Loucy (cell line): ENCODE data around the gene TNFSF13.

ENCODE experiments used
- H2AFZ ChIP-seq: fragments of 200-600 bp; sonication (generic); 2 replicates; pipeline ENCODE4 v1.6.0; 2016; ENCODE audit warnings: antibody characterized with exemption, mild to moderate bottlenecking, low read length, moderate library complexity
- H3F3A ChIP-seq: fragments of 200-600 bp; 2 replicates; pipeline ENCODE4 v1.6.0; 2016; ENCODE audit warnings: antibody characterized with exemption, low read depth, mild to moderate bottlenecking
- H3K27me3 ChIP-seq: fragments of 200-600 bp; sonication (generic); 2 replicates; pipeline ENCODE4 v1.6.1; 2014; ENCODE audit warnings: low read length, mild to moderate bottlenecking; ENCODE audit not compliant: insufficient read depth, poor library complexity, severe bottlenecking
- H3K36me3 ChIP-seq: fragments of 200-600 bp; sonication (generic); 2 replicates; pipeline ENCODE4 v1.6.1; 2016; ENCODE audit warnings: low read length; ENCODE audit not compliant: insufficient read depth
- H3K4me1 ChIP-seq: fragments of 200-600 bp; sonication (generic); 2 replicates; pipeline ENCODE4 v1.5.1; 2014; ENCODE audit warnings: low read length, mild to moderate bottlenecking; ENCODE audit not compliant: insufficient read depth, poor library complexity, severe bottlenecking
- H3K4me2 ChIP-seq: fragments of 200-600 bp; sonication (generic); 2 replicates; pipeline ENCODE4 v1.6.0; 2014; ENCODE audit warnings: antibody characterized with exemption, low read length, low read depth, mild to moderate bottlenecking; ENCODE audit not compliant: poor library complexity, severe bottlenecking
- H3K4me3 ChIP-seq: fragments of 200-600 bp; sonication (generic); 2 replicates; pipeline ENCODE4 v1.5.1; 2014; ENCODE audit warnings: low read length, mild to moderate bottlenecking, mixed read lengths; ENCODE audit not compliant: poor library complexity, severe bottlenecking
- H3K79me2 ChIP-seq: fragments of 200-600 bp; sonication (generic); 2 replicates; pipeline ENCODE4 v1.6.1; 2014; ENCODE audit warnings: low read length; ENCODE audit not compliant: insufficient read depth
- H3K9ac ChIP-seq: fragments of 200-600 bp; sonication (generic); 2 replicates; pipeline ENCODE4 v1.6.0; 2014; ENCODE audit warnings: mild to moderate bottlenecking, low read depth, low read length, moderate library complexity; ENCODE audit not compliant: poor library complexity, severe bottlenecking
- H3K9me2 ChIP-seq: fragments of 200-600 bp; sonication (generic); replicated peaks from 2 replicates; pipeline ENCODE4 v1.6.1; 2016; ENCODE audit warnings: low read depth, low read length, mixed read lengths
- H3K9me3 ChIP-seq: fragments of 200-600 bp; sonication (generic); 2 replicates; pipeline ENCODE4 v1.6.1; 2014; ENCODE audit warnings: mild to moderate bottlenecking, antibody characterized with exemption, low read length, low read depth; ENCODE audit not compliant: insufficient read depth
- H4K20me1 ChIP-seq: fragments of 200-600 bp; sonication (generic); 2 replicates; pipeline ENCODE4 v1.6.0; 2014; ENCODE audit warnings: antibody characterized with exemption, low read length, mild to moderate bottlenecking; ENCODE audit not compliant: insufficient read depth, poor library complexity, severe bottlenecking
- EZH2phosphoT487 ChIP-seq: fragments of 200-600 bp; IDR thresholded peaks from 2 replicates; pipeline ENCODE4 v1.6.1; 2018; ENCODE audit warnings: antibody characterized with exemption, mild to moderate bottlenecking, moderate library complexity, borderline replicate concordance
- TF ChIP-seq, protein P1 (sequence below): fragments of 200-600 bp; sonication (generic); conservative IDR thresholded peaks from 2 replicates; pipeline ENCODE4 v1.5.1; 2014; ENCODE audit warnings: mild to moderate bottlenecking, antibody characterized with exemption, low read length

The TNFSF13 gene

DNA sequence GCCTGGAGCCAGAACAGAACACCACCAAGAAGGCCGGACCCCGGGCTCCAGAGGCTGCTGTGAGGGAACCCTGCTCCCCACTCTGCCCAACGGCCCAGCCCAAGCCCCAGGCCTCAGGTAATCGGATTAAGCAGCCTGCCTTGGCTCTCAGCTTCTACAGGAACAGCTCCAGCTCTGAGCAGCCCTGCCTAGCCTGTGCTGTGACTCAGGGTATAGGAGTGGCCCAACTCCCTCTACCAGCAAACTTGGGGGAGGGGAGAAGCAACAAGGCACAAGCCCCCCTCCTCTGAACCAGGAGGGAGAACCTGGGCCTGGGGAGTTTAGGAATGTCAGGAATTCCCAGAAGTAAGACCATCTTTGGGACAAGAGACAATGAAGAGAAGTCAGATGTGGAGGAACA lies 32.2 kb downstream of the TNFSF13 start:
- Histone ChIP-seq H2AFZ (no peak overlapping the region), H3K9me2 (no peaks in the 10 kb centered on the region), H3K27me3 (no peaks in the 10 kb centered on the region), H3F3A (no peaks in the 10 kb centered on the region), H3K79me2 (peaks cover 7% of the 10 kb centered on the region; the same call in 1 of the 2 replicates), H3K9me3 (no peaks in the 10 kb centered on the region), H4K20me1 (no peaks in the 10 kb centered on the region), H3K36me3 (peaks cover 49% of the 10 kb centered on the region; the same call in 1 of the 2 replicates), H3K9ac (no peak overlapping the region), H3K4me1 (no peaks in the 10 kb centered on the region), H3K4me3 (no peak overlapping the region), H3K4me2 (no peak overlapping the region)
- TF ChIP-seq, protein P1, sequence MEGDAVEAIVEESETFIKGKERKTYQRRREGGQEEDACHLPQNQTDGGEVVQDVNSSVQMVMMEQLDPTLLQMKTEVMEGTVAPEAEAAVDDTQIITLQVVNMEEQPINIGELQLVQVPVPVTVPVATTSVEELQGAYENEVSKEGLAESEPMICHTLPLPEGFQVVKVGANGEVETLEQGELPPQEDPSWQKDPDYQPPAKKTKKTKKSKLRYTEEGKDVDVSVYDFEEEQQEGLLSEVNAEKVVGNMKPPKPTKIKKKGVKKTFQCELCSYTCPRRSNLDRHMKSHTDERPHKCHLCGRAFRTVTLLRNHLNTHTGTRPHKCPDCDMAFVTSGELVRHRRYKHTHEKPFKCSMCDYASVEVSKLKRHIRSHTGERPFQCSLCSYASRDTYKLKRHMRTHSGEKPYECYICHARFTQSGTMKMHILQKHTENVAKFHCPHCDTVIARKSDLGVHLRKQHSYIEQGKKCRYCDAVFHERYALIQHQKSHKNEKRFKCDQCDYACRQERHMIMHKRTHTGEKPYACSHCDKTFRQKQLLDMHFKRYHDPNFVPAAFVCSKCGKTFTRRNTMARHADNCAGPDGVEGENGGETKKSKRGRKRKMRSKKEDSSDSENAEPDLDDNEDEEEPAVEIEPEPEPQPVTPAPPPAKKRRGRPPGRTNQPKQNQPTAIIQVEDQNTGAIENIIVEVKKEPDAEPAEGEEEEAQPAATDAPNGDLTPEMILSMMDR = no peak
- TF ChIP-seq EZH2phosphoT487 = no peak

DNA sequence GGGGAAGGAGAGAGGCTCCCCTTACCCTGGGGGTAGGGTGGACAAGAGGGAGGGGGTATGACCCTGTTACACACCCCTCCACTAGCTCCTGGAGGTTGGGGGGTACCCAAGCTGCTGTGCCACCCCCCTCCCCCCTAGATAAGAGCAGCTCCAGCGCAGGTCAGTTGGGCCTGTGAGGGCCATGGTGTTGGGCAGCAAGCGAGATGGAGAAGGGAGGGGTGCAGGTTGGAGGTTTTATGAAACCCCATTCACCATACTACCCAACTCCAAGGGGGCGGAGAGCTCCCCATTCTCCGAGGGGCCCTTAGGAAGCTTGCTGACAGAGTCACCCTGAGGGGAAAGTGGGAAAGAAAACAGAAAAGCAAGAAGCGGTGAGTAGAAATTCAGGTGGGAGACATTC lies 33.0 kb downstream of the TNFSF13 start:
- Histone ChIP-seq H3K36me3 (peaks cover 58% of the 10 kb centered on the region; the same call in 1 of the 2 replicates), H4K20me1 (no peaks in the 10 kb centered on the region), H3K4me1 (no peaks in the 10 kb centered on the region), H3K9me2 (no peaks in the 10 kb centered on the region), H2AFZ (no peak overlapping the region), H3K4me2 (no peak overlapping the region), H3K9ac (no peak overlapping the region), H3K27me3 (no peaks in the 10 kb centered on the region), H3F3A (no peaks in the 10 kb centered on the region), H3K4me3 (no peak overlapping the region), H3K79me2 (peaks cover under 1% of the 10 kb centered on the region; the same call in 1 of the 2 replicates), H3K9me3 (no peaks in the 10 kb centered on the region)
- TF ChIP-seq, protein P1 = no peak
- no peak for TF ChIP-seq EZH2phosphoT487

DNA sequence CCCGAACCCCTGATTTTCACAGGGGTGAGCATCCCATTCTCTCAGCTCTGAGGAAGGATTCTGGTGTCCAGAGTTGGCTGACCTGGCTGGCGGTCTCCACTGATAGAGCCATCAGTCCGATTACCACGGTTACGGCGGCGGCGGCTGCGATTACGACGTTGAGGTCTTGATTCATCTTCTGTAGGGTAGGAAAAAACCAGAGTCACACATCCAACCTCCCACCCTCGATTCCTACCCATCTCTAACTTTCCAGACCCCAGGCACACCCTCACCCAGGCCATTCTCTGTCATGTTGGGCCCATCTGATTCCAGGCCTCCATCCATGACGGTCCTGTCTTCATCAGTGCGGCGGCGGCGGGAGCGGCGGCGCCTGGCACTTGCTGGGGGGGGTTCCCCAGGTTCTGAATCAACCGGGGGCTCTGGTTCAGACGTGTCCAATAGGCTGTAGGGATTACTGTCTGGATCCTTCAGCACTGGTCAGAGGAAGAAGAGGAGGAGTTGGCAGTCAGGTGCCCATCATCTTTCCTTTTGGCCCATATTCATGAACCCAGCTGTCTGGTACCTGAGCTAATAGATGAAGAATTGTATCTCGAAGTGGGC lies 34.0 kb downstream of the TNFSF13 start:
- Histone ChIP-seq H3F3A (no peaks in the 10 kb centered on the region), H3K27me3 (no peaks in the 10 kb centered on the region), H3K4me1 (no peaks in the 10 kb centered on the region), H3K4me2 (no peak overlapping the region), H3K4me3 (no peak overlapping the region), H3K79me2 (no peaks in the 10 kb centered on the region), H2AFZ (no peak overlapping the region), H3K36me3 (peaks cover 62% of the 10 kb centered on the region; the same call in 1 of the 2 replicates), H3K9me3 (no peaks in the 10 kb centered on the region), H3K9ac (no peak overlapping the region), H3K9me2 (no peaks in the 10 kb centered on the region), H4K20me1 (no peaks in the 10 kb centered on the region)
- TF ChIP-seq EZH2phosphoT487 = no peak
- TF ChIP-seq, protein P1 = no peak
